NCI-H748 (cell line): ENCODE measurements around the gene FILIP1.

Experiments used
- DNase-seq: peaks from one replicate; lab custom pipeline; 2025; ENCODE audit not compliant: unreplicated experiment; lab: John Stamatoyannopoulos, UW

The FILIP1 gene

GRCh38 chr6:75302280-75302679 lies 191.3 kb downstream of the FILIP1 start:
- DNase-seq = no peak

GRCh38 chr6:75301537-75301936 lies 192.1 kb downstream of the FILIP1 start:
- no peak for DNase-seq

- no peak for DNase-seq
Observed at GRCh38 chr6:75301088-75301487, 192.5 kb downstream of the FILIP1 start.

- no peak for DNase-seq
Observed at GRCh38 chr6:75300531-75300855, 193.1 kb downstream of the FILIP1 start.

- no peak for DNase-seq
Observed at GRCh38 chr6:75299801-75300530, 193.6 kb downstream of the FILIP1 start.

GRCh38 chr6:75296811-75297779 lies 196.5 kb downstream of the FILIP1 start:
- peak; percentile 66 for DNase-seq

GRCh38 chr6:75292555-75292954 lies 201.0 kb downstream of the FILIP1 start:
- DNase-seq = no peak

GRCh38 chr6:75291744-75292143 lies 201.9 kb downstream of the FILIP1 start:
- no peak for DNase-seq

- no peak for DNase-seq
Observed at GRCh38 chr6:75291331-75291730, 202.3 kb downstream of the FILIP1 start.

- peak; percentile 28 for DNase-seq
Observed at GRCh38 chr6:75290136-75290945, 203.3 kb downstream of the FILIP1 start.

- no peak for DNase-seq
Observed at GRCh38 chr6:75288023-75288422, 205.6 kb downstream of the FILIP1 start.

GRCh38 chr6:75287424-75287823 lies 206.2 kb downstream of the FILIP1 start:
- no peak for DNase-seq

GRCh38 chr6:75286955-75287354 lies 206.6 kb downstream of the FILIP1 start:
- no peak for DNase-seq

- peak; percentile 52 for DNase-seq
Observed at GRCh38 chr6:75285283-75285639, 208.3 kb downstream of the FILIP1 start.

GRCh38 chr6:75284632-75285282 lies 208.8 kb downstream of the FILIP1 start, which contains the start of gene TMEM30A:
TMEM30A (minus strand) TSS chr6:75284792; CDS start chr6:75284638, 154 bp downstream.
- DNase-seq = peak; percentile 99

GRCh38 chr6:75283907-75284631 lies 209.5 kb downstream of the FILIP1 start:
- DNase-seq = peak; percentile 61

GRCh38 chr6:75282706-75283105 lies 210.9 kb downstream of the FILIP1 start:
- no peak for DNase-seq

GRCh38 chr6:75281653-75282052 lies 211.9 kb downstream of the FILIP1 start:
- DNase-seq = no peak

- DNase-seq = no peak
Observed at GRCh38 chr6:75280131-75280855, 213.3 kb downstream of the FILIP1 start.
